Erythroblast (primary cell): ENCODE results near the gene TMEM185A.

Experiments used
- GATA1 ChIP-seq: IDR thresholded peaks from 2 replicates; pipeline ENCODE4 v1.6.1; 2011; ENCODE audit warnings: low read depth, mild to moderate bottlenecking, control low read depth, low read length, moderate library complexity
- POLR2A ChIP-seq: IDR thresholded peaks from 2 replicates; pipeline ENCODE4 v1.6.1; 2011; ENCODE audit warnings: mild to moderate bottlenecking, low read length

DNA sequence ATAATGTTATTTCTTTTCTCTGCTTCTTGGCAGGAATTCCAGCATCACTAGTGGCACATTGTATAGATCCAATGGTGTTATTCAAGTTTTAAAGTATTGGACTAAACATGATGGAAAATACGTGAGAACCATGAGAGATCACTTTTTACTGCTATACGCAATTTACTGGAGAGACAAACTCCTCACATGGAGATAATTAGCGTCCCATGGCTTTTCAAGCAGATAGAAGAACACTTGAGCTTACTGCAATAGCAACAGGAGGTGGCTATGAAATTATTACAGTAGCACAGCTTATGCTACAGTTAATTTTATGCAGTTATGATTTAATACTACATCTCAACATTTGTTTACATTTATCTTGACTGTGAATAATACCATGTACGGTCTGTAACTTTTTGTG, 11.9 kb upstream of the TMEM185A start:
- TF ChIP-seq POLR2A: no peak
- no peak for TF ChIP-seq GATA1
